GM19238 (cell line): ENCODE measurements around the gene CFD.
"Not testable (repeated sequence)": the region's sequence is repeated elsewhere in the genome, so short reads cannot be mapped to it uniquely, and the experiment has no call there.

Experiments
- DNase-seq: peaks from one replicate; pipeline ENCODE4 v3.0.0; 2011; ENCODE audit warnings: low spot score; ENCODE audit not compliant: insufficient read length

CFD gene

DNA sequence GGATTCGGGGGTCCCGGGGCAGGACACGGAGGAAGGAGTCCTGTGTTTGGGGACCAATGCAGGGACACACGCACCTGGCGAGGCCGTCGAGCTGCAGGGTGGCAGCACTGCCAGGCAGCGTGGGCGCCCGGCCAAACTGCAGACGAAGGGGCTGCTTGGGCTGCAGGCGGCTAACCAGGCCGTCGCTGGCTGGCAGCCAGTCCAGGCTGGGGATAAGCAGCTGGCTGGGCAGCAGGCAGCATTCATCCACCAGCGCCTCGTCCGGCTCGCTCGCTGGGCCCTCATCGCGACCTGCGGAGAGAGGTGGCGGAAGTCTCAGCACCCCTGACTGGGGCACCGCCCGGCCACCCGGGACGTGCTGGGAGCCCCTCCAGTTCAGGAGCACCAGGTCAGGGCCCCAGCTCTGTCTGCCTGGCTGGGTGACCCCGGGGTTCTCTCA, 11.5 kb downstream of the CFD start:
- DNase-seq = no peak

DNA sequence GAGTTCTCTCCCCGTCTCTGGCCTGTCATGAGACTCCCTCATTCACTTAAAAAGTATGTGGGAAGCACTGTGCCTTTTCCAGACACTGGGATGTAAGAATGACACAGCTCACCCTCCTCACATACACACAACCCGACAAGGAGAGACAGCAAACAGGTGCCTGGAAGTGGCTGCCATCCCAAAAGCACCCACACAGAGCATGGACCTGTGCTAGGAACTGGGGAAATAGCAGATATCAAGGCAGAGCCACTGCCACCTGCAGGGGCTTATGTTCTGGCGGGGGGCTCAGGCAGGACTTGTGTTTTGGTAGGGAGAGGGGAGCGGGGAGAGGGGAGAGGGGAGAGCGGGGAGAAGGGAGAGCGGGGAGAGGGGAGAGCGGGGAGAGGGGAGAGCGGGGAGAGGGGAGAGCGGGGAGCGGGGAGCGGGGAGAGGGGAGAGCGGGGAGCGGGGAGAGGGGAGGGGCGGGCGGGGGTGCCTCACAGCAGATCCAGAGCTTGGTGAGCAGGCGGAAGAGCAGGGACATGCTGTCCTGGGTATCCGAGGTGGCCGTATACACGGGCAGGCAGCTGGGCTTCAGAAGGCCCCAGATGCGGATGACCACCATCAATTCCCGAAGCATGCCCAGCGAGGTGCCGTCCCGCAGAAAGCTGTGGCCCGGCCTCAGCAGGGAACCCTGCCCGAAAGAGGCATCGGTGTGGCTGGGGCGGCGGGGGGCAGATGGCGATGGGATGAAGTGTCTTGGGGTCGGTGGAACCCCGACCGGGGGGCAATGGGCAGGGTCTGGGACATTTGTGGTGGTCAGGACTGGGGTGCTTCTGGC, 12.2 kb downstream of the CFD start:
- DNase-seq = no peak

DNA sequence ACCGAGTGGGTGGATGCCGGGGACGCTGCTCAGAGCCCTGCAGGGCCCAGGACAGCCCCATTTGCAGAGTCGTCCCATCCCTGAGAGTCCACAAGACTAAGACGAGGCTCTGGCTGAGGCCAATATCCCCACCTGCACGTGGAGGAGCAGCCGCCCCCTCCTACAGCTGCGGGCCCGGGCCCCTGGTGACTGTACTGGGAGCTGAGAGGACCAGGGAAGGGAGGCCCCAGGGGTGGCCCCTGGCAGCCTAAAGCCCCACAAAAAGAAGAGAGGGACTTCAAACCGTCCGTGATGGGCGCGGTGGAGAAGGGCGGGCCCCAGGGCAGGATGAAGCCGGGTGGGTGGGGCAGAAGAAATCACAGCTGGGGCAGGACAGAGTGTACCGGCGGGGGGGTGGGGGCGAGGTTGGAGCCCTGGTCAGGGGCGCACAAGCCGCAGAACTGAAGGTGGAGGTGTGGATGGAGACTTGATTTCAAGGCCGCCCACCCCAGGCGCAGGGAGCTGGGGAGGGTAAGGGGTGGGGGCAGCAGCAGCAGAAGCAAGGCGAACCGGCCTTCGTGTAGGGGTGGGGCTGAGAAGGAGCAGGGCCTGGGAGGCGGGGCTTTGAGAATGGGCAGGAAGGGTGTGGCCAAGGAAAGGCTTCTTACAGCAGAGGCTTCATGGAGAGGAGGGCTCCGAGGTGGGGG, 12.9 kb downstream of the CFD start:
- peak; percentile 94 for DNase-seq

DNA sequence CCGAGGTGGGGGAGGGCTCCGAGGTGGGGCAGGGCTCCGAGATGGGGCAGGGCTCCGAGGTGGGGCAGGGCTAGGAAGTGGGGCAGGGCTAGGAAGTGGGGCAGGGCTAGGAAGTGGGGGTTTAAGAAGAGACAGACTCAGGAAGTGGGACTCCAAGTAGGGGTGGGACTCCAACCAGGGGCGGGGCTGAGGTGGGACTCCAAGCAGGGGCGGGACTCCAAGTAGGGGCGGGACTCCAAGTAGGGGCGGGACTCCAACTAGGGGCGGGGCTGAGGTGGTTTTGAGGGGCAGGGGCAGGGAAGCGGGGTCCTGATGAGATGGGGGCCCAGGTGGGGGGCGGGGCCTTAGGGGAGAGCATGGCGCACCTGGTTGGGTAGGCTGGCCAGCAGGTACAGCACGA, 13.6 kb downstream of the CFD start:
- DNase-seq = peak; percentile 90

DNA sequence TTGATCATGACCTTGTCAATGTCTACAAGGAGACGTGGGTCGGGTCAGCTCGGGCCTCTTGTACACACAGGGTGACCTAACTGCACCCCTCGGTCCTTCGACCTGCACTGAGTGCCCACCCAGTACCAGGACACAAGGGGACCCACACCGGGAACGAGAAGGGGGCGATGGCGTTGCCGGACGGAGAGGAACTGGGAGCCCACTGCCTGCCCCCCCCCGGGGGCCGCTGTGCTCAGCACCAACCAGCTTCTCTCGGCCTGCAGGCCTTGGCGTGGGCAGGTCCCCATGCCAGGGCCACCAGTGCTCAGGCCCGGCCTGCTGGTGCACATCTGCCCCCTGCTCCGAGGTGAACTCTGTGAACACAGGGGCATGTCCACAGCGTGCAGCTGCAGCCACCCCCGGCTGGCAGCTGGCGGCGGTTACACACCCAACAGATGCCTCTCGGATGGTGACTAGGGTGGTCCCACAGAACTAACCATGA, 14.1 kb downstream of the CFD start:
- DNase-seq = no peak

DNA sequence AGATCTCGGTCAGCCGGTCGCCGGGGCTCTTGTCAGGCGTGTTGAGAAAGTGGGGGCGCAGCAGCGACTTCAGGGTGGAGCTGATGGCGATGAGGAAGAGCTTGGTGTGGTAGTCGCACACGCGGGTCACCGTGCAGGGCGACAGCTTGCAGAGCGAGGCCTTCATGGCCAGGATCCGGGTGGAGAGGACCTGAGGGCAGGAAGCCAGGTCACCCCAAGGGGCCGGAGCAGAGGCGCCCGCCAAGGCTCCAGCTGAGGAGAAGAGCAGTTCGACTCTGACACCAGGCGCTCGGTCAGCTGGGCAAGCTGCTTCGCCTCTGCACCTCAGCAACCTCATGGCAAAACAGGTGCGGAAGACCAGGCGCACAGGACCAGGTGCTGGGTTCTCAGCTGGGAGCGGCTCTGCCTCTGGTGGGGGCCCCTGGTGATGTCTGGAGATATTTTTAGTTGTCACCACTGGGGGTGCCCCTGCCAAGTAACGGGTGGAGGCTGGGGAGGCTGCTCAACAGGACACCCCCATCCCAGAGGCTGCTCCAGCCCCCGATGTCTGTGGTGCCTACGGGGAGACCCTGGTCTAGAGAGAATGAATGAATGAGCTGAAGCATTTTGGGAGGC, 15.9 kb downstream of the CFD start:
- DNase-seq = no peak

DNA sequence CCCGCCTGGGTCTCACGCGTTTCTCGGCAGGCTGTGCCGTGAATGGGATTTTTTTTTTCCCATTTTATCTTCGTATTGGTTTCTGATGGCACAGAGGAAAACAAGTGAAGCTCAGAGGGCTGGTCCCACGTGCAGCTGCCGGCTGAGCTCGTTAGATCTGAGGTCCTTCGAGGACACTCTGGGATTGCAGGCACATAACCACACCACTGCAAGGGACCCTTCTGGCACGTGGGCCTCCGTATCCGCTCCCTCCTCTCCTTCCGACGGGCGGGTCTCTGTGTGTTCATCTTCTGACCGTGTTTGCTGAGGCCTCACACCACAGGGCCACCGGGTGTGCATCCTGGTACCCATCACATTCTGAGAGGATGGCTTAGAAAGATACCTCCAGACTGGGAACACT, 16.6 kb downstream of the CFD start:
- no peak for DNase-seq

DNA sequence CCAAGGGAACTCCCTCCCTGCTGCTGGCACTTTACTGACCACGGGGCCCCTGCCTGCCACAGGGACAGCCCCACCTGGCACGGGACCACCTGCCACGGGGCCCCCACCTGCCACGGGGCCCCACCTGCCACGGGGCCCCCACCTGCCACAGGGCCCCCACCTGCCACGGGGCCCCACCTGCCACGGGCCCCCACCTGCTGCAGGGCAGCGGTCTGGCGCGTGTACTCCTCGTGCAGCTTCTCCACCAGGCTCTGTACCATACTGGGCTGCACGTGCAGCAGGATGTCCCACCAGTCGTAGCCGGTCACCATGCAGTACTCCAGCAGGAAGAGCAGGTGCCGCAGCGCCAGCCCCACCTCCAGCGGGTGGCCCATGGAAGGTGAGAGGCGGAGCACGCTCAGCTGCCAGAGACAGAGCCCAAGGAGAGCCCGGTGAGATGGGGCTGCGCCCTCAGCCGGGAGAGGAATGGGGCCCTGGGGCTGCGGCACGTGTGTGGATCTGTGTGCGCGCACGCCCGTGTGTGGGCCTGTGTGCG, 17.4 kb downstream of the CFD start:
- no peak for DNase-seq

DNA sequence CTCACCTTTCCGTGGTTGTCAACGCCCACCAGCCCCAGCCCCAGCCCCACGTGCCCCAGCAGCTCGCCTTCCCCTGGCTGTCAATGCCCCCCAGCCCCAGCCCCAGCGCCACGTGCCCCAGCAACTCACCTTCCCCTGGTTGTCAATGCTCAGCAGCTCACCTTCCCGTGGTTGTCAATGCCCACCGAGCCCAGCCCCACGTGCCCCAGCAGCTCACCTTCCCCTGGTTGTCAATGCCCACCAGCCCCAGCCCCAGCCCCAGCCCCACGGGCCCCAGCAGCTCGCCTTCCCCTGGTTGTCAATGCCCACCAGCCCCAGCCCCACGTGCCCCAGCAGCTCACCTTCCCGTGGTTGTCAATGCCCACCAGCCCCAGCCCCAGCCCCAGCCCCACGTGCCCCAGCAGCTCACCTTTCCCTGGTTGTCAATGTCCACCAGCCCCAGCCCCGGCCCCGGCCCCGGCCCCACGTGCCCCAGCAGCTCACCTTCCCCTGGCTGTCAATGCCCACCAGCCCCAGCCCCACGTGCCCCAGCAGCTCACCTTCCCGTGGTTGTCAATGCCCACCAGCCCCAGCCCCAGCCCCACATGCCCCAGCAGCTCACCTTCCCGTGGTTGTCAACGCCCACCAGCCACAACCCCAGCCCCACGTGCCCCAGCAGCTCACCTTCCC, 18.7 kb downstream of the CFD start:
- DNase-seq = not testable (repeated sequence)

DNA sequence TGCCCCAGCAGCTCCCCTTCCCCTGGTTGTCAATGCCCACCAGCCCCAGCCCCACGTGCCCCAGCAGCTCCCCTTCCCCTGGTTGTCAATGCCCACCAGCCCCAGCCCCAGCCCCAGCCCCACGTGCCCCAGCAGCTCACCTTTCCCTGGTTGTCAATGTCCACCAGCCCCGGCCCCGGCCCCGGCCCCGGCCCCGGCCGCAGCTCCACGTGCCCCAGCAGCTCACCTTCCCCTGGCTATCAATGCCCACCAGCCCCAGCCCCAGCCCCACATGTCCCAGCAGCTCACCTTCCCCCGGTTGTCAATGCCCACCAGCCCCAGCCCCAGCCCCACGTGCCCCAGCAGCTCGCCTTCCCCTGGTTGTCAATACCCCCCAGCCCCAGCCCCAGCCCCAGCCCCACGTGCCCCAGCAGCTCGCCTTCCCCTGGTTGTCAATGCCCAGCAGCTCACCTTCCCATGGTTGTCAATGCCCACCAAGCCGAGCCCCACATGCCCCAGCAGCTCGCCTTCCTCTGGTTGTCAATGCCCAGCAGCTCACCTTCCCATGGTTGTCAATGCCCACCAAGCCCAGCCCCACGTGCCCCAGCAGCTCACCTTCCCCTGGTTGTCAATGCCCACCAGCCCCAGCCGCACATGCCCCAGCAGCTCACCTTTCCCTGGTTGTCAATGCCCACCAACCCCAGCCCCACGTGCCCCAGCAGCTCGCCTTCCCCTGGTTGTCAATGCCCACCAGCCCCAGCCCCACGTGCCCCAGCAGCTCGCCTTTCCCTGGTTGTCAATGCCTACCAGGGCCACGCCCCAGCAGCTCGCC, 19.5 kb downstream of the CFD start:
- DNase-seq = not testable (repeated sequence)

DNA sequence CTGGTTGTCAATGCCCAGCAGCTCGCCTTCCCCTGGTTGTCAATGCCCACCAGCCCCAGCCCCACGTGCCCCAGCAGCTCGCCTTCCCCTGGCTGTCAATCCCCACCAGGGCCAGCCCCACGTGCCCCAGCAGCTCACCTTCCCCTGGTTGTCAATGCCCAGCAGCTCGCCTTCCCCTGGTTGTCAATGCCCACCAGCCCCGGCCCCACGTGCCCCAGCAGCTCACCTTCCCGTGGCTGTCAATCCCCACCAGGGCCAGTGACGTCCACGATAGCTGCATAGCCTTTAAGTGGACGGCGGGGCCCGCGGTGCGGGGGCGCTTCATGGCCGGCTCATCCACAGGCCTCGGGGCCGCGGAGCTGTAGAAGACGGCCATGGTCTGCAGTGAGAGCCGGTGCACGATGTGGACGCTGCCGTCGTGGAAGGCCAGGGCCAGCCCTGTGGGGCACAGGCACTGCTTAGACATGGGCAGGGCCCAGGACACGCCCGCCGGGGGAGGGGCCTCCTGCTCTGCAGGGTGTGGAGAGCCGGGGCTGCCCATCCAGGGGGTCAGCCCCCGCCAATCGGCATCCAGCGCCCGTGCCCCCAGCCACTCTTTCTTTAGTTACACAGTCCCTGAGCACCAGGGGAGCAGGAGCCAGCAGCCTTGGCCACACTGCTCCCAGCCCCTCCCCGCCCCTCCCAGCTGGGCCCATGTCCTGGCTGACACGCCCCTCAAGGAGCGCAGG, 20.4 kb downstream of the CFD start:
- DNase-seq = no peak

DNA sequence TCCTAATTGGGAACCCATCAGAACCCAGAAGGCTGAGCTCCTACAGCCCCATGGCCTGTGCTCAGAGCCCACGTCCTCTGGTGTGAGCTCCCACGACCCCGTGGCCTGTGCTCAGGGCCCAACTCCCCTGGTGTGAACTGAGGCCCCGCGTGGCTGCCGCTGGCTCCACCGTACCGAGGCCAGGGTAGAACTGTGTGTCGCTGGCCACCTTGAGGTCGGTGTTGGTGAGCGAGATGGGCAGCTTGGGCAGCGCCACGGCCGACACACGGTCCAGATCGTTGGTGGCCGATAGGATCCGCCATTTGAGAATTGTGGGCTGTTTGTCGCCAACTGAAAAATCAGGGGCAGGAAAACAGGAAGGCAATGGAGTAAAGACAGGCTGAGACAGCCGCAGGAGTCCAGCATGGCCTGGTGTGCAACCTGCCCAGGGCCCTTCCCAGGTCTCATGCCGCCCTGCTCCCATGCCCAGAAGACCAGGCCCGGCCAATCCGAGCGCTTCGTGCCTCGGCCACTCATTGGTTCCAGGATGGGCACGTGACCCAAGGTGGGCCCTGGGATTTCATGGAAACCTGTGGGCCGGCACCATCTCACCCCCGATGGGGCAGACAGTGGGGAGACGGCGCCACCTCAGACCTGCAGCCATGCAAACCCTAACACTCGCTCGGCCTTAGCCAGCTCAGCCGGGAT, 22.1 kb downstream of the CFD start:
- DNase-seq = no peak

DNA sequence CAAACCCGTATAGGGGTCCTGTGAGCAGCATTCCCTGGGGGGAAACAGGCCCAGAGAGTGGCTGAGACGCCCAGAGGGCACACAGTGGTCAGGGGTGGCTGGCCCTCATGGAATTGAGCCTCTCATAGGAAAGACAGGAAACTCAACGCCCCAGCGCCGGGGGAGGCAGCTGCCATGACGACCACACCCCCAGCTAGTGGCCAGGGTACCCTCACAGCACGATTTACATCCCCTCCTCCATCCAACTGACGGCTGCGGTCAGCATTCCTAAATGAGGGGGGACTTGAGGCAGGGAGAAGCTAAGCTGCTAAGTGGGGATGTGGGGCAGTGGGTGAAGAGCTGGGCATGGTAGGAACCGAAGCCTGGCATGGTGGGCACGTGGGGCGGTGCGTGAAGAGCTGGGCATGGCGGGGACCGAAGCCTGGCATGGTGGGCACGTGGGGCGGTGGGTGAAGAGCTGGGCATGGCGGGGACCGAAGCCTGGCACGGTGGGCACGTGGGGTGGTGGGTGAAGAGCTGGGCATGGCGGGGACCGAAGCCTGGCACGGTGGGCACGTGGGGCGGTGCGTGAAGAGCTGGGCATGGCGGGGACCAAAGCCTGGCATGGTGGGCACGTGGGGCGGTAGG, 23.5 kb downstream of the CFD start:
- no peak for DNase-seq

DNA sequence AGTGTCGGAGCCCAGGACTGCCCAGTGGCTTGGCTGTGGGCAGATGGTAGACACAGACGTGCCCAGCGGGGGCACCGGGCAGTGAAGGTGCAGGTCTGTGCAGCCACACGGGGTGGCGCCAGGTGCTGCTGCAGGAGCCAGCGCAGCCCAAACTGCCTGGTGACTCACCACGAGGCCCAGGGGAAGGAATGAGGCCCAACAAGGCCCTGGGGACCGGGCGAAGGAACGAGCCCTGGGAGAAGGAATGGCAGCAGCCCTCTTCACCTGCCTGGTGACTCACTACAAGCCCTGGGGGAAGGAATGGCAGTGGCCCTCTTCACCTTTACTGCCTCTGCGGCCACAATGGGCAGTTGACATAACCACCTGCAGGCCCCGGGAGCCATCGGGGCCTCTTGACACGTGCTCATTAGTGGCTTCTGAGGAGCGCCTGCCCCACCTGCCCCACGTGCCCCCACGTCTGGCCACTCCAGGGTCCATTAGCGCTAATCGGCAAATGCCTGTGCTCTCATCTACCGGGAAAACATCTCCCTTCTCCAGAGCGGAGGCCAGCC, 24.3 kb downstream of the CFD start:
- no peak for DNase-seq

DNA sequence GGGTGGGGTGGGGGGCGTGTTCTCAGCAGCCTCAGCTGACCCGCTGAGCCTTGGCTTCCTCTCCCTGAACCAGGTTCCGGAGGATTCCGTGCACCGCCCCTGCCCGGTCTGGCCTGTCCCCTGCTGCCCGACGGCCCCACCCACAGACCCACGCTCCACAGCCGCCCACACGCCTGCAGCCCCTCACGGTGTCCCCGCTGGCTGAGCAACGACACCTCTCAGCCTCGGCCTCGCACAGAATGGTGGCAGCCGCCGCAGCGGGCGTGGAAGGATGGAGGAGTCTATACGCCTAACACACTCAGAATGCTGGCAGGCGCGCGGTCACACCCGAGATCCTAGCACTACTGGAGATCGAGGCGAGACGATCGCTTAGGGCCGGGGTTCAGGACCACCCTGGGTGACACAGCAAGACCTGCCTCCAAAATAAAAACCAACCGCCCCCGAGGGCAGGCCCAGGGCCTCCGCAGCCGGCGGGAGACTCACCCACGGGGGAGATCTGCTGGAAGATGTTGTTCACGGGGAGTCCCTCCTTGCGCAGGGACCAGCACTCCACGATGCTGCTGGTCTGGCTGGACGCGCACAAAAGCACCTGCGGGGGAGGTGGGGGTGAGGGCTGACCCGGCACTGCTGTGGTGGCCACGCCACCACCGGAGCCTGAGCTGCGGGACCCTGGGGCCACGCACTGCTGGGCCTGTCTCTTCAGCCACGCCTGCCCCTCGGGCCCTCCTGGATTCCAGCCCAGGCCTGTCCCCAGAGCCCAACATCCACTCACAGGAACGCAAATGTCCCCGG, 25.2 kb downstream of the CFD start:
- DNase-seq = no peak

DNA sequence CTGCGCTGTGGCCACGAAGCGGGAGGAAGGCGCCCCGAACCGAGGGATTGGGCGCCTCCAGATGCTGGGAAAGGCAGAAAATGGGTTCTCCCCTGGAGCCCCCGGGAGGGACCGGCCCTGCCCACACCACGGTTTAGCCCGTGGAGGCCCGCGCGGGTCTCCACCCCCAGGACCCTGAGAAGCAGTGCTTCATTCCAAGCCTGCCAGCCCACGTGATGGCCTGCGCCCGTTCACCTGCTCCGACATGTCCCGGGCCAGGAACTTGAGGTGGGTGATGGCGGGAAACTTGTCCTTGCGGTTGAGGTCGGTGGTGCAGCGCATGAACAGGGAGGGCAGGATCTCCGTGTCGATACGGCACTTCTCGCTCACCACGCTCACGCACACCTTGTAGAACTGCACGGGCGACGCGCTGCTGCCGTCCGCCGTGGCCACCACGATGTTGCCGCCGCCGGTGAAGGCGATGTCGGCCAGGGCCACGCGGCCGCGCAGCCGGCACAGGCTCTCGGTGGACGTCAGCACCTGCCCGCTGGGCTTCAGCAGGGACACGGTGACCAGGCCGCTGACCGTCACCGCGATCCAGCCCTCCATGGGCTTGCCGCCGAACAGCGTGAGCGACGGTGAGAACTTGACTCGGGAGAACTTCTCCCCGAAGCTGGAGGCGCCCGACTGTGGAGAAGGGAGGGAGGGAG, 26.2 kb downstream of the CFD start:
- DNase-seq = no peak

DNA sequence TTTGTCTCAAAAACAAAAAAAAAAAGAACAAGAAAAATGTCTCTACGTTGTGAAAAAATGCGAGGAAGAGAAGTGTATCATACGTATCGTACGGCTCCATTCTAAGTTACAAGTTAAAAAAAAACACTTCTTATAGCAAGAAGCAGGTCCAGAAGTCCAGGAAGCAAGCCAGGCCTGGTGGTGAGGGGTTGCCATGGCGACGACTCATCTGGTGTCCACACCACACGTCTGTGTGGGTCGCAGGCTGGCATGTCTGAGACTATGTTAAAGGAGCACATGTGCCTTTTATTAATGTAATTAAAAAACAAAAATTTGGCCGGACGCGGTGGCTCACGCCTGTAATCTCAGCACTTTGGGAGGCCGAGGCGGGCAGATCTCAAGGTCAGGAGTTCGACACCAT, 27.6 kb downstream of the CFD start:
- DNase-seq = no peak
